Measurements from ENCODE around the gene KIRREL2.
"Not testable (repeated sequence)": the region's sequence is repeated elsewhere in the genome, so short reads cannot be mapped to it uniquely, and the experiment has no call there.

Gene KIRREL2

DNA sequence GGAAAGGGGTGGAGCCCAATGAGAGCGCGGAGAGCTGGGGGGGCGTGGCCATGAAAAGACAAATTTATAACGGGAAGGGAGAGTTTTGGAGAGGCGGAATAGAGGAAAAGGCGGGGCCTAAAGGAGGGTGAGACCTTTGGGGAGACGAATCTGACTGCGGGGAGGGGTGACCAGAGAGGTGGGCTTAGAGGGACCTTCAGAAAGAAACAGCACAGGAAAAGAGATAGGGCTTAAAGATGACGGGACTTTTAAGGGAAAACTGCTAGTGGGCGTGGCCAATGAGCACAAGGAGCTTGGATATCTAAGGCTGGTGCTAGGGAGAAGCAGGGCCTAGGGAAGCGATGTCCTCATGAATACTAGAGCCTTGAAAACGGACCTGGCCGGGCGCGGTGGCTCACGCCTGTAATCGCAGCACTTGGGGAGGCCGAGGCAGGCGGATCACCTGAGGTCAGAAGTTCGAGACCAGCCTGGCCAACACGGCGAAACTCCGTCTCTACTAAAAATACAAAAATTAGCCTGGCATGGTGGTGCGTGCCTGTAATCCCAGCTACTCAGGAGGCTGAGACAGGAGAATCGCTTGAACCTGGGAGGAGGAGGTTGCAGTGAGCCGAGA, 13.5 kb downstream of the KIRREL2 start:
- not testable (repeated sequence) for DNase-seq

- DNase-seq, result no peak
These were observed 14.1 kb downstream of the KIRREL2 start for GRCh38 chr19:35870798-35871197.

GRCh38 chr19:35871611-35872010, 14.9 kb downstream of the KIRREL2 start:
- no peak for DNase-seq

GRCh38 chr19:35872180-35872579, 15.5 kb downstream of the KIRREL2 start:
- DNase-seq, result no peak

- no peak for DNase-seq
These were observed 17.8 kb downstream of the KIRREL2 start for GRCh38 chr19:35874392-35874930.

GRCh38 chr19:35879068-35879467, 22.4 kb downstream of the KIRREL2 start:
- no peak for DNase-seq

DNA sequence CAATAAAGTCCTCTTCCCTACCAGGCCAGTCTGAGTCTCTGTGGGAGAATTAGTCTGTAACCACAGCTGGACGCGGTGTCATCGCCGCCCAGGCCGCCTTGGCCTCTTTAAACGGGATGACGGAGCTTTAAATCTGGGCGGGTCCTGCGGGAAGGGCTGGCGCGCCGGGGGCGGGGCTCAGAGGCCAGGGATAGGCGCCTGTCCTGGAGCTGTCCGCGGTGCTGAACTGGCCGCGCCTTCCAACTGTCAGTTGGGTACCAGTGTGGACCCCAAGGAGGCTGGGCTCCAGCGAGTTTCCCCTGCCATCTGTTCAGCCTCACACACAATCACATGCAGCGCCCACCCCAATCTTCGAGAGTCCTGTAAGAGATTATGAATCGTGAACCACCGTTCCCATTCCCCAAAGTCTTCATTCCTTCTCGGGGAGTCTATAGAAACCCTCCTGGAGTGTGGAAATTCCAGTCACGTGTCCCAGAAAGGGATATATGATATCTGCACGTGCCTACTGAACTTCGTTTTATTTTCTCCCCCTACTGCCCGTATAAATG, 23.1 kb downstream of the KIRREL2 start:
- DNase-seq, result peak; percentile 45 to 81

- peak; percentile 17 to 83 for DNase-seq
These were observed 25.6 kb downstream of the KIRREL2 start for GRCh38 chr19:35882114-35882832.

- no peak for DNase-seq
These were observed 27.2 kb downstream of the KIRREL2 start for GRCh38 chr19:35883882-35884281.

DNA sequence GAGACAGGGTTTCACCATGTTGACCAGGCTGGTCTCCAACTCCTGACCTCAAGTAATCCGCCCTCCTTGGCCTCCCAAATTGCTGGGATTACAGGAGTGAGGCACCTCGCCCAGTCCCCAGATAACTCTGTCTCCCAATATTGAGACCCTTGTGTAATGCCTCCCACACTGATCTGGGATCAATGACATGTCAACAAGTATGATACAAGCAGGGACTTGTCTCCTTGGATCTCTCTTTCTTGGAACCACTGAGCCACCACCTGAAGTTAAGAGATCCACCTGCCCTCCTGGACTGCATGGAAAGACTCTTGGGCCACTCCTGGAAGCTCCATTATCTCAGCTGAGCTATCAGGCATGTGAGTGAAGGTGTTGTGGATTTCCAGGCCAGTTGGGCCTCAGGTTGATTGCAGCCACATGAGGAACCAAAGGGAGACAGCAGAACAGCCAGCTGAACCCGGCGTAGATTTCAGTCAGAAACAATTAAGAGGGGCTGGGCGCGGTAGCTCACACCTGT, 28.6 kb downstream of the KIRREL2 start:
- DNase-seq, result no peak

- DNase-seq, result no peak
These were observed 29.2 kb downstream of the KIRREL2 start for GRCh38 chr19:35885904-35886303.

DNA sequence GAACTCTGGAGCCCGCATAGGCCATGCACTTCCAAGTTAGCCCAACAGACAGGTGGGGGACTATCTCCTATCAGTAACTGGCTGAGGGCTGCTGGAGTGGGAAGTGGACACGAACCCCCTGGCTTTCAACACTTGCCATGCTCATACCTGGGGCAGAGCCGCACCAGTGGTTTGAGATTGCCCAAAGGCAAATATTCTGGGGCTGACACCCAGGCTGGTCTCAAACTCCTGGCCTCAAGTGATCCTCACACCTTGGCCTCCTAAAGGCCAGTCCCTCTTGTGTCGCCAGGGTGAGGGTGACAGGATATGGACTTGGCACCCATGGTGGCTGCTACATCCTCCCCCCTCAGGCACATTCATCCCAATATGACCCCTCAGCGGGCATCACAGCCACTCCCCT, 30.5 kb downstream of the KIRREL2 start:
- no peak for DNase-seq

- no peak for DNase-seq
These were observed 31.7 kb downstream of the KIRREL2 start for GRCh38 chr19:35888398-35888797.

DNA sequence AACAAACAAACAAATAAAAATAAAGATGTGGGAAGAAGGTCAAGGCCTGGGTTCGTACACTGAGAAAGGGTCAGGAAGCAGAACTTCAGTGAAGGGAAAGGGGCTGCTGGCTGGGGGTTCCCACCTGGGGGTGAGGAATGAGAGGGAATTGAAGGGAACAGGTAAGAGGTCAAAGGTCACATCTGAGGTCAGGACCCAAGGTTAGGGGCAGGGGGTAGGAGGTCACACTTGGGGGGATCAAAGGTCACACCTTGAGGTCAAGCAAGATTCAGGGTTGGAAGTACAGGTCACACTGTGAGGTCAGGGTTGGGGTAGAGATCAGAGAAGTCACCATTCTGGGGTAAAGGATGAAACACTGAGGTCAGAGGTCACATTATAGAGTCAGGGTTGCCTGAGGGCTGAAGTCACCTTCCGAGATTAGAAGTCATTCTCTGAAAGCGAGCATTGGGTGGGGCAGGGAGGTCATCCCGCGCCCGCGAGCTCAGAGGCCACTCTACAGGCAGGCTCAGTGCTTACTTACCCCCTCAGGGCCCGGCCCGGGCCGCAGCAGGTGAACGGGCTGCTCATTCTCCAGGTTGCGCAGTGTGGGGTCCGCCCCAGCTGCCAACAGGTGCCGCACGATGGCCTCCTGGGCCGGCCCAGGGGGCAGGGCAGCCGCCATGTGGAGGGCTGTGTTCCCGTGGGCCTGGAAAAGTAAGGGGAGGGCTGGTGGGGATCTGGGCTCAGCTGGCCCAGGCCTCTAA, 32.8 kb downstream of the KIRREL2 start:
- DNase-seq, result no peak

GRCh38 chr19:35890113-35890650, 33.5 kb downstream of the KIRREL2 start:
- DNase-seq, result no peak

- DNase-seq, result not testable (repeated sequence)
These were observed 35.1 kb downstream of the KIRREL2 start for GRCh38 chr19:35891819-35892218.

DNA sequence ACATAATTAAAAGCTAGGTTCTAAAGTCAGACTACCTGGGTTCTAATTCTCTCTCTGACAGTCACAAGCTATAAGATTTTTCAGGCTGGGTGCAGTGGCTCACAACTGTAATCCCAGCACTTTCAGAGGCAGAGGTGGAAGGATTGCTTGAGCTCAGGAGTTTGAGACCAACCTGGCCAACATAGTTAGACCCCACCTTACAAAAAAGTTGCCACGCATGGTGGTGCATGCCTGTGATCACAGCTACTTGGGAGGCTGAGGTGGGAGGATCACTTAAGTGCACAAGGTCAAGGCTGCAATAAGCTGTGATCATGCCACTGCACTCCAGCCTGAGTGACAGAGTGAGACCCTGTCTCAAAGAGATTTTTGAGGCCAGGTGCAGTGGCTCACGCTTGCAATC, 37.6 kb downstream of the KIRREL2 start:
- DNase-seq, result no peak

DNA sequence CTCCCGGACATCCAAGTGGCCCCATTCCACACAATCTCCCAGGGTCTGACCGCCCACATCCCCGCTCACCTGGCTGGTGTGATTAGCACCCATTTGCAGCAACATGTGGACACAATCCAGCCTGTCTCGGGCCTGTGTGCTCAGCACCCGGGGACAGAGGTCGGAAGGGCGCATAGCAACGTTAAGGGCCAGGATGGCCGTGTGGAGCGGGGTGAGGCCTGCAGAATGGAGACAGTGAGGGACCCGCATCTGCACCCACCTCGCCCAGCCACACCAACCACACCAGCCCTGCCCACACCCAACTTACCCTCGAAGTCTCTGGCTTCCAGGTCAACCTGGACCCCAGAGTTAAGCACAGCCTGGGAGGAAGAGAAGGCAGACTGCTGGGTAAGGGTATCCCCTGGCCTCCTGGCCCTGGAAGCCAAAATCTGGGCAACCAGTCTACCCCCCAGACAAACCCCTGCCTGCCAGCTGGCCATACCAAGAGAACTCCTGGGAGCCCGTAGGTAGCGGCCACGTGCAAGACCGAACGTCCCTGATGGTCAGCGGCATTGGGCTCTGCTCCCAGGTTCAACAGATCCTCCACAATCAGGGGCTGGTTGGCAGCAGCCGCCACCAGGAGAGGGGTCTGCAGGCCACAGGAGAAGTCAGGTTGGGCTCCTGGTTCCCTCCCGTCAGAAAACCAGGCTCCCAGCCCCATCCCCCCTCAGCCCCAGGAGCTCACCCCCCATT, 39.4 kb downstream of the KIRREL2 start:
- DNase-seq, result no peak

- DNase-seq, result no peak
These were observed 39.9 kb downstream of the KIRREL2 start for GRCh38 chr19:35896643-35897040.

- DNase-seq, result no peak
These were observed 41.2 kb downstream of the KIRREL2 start for GRCh38 chr19:35897706-35898451.

- no peak for DNase-seq
These were observed 41.7 kb downstream of the KIRREL2 start for GRCh38 chr19:35898499-35898809.
